ENCODE measurements around the gene IDNK.
"Not testable (repeated sequence)": the region's sequence is repeated elsewhere in the genome, so short reads cannot be mapped to it uniquely, and the experiment has no call there.

The IDNK gene

DNA sequence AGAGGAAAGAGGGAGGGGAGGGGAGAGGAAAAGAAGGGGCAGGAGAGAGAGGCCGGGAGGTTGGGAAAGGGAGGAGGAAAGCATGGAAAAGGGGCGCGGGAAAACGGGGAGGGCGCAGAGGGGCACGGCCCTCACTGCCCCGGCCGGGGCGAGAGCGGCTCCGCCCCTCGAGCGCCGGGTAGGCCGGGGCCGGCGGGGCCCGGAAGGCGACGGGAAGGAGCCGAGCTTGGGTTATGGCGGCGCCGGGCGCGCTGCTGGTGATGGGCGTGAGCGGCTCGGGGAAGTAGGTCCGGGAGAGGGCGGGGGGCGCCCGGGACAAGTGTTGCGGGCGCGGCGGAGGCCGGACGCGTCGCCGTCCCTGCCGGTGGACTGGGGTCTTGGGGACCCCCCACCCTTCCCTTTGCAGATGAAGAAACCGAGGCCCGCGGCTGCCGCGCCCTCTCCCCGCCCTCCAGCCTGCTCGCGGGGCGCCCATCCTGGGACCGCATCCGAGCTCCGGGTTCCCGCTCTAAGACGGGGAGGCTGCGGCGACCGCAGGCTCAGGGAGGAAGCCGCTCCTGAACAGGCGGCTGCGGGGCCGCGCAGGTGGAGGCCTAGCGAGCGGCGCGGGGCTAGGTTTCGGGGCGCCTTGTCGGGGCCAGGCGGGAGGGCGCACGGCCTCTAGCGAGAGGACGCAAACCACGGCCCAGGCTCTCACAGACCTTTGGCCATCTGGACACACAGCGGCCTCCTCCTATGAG lies at the start of gene IDNK:
Gene IDNK, plus strand, starts transcription at position 205 of the 740 bp plus-strand sequence. Its CDS starts 29 bp downstream, at position 234.
- H3K27ac ChIP-seq: peak within 1 kb of the TSS; percentile 59
- no peak for DNase-seq (ENCODE audit: low read depth, low spot score)

DNA sequence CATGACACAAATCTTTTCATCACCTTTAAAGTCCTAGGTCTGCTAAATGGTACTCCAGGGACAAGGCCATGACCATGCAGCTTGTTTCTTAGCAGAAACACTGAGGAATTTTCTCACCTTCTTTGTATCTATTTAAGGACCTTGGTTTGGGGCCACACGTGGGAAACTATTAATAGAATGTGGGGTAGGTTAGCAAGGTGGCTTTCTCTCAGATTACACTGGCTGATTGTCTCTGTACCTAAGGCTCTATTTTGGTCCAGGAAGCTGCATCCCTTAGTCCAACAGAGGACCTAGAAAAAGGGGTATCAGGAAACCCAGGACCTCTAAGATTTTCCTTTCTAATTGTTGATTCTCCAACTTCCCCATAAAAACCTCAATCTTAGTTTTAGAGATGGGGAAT lies 48.5 kb upstream of the IDNK start:
- H3K27ac ChIP-seq: no peak overlapping the region
- no peak for DNase-seq (ENCODE audit: low read depth, low spot score)

- no peak for DNase-seq (ENCODE audit: low read depth, low spot score)
These were observed 40.9 kb upstream of the IDNK start for GRCh38 chr9:83582029-83582428.

GRCh38 chr9:83583151-83584014 lies 39.6 kb upstream of the IDNK start:
- DNase-seq (ENCODE audit: low read depth, low spot score): no peak

More at GRCh38 chr9:83582029-83582428, 40.9 kb upstream of the IDNK start:
- no peak overlapping the region for H3K27ac ChIP-seq

DNA sequence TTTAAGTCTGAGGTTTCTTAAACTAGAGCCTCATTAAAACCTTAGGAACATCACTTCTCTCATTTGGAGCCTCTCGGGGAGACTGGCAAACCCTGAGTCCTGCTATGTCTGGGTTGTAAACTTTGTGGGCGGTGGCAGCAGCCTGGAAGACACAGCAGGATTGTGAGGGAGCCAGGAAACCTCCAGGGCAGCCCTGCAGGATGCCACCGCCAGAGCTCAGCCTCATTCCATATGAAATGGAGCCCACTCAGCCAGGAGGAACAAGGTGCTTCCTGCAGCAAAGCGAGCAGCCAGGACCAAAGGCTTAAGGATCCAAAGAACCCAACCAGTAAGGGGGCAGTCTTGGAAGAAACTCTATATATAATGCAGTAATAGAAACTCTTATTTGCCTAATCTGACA lies 37.9 kb upstream of the IDNK start:
- no peak overlapping the region for H3K27ac ChIP-seq
- no peak for DNase-seq (ENCODE audit: low read depth, low spot score)

More at GRCh38 chr9:83583151-83584014, 39.6 kb upstream of the IDNK start:
- no peak overlapping the region for H3K27ac ChIP-seq

DNA sequence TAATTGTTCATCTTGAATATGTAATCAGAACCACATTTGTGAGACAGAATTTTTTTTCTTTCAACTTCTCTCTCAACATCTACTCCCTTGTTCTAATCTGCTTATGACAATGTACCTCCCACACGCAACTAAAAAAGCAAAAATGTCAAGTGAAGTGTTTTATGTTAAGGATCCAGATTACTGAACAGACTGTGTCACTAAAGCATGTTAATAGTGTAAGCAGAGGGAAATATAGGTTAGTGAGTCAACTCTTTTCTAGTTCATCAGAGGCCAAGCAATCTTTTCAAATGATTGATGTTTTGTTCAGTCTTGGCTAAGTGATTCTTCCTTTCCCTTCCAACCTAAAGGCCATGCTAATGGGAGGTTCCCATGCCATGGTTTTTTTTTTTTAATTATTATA lies 34.7 kb upstream of the IDNK start:
- no peak overlapping the region for H3K27ac ChIP-seq

GRCh38 chr9:83596899-83597504 lies 25.9 kb upstream of the IDNK start:
- DNase-seq (ENCODE audit: low read depth, low spot score): no peak
- H3K27ac ChIP-seq: no peak overlapping the region

More for the DNA sequence above, 34.7 kb upstream of the IDNK start:
- no peak for DNase-seq (ENCODE audit: low read depth, low spot score)

- H3K27ac ChIP-seq: no peak overlapping the region
These were observed 24.5 kb upstream of the IDNK start for GRCh38 chr9:83598487-83598886.

DNA sequence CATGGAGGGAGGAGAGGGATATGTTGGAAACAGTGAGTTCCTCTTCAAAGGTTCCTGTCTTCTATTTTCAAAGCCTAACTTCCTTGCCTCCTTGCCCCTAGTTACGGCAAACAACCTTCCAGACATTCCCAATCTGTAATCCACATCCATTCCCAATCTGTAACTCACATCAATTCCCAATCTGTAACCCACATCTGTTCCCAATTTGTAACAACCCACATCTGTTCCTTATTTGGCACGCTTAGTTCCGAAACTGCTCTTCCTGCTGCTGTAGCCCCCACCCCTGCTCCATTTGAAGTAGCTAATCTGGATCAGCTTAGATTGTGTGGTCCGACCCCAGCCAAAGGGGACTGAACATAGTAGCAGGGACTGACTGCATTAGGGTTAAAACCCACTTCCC lies 23.9 kb upstream of the IDNK start:
- DNase-seq (ENCODE audit: low read depth, low spot score): no peak
- no peak overlapping the region for H3K27ac ChIP-seq

More at GRCh38 chr9:83598487-83598886, 24.5 kb upstream of the IDNK start:
- DNase-seq (ENCODE audit: low read depth, low spot score): no peak

DNA sequence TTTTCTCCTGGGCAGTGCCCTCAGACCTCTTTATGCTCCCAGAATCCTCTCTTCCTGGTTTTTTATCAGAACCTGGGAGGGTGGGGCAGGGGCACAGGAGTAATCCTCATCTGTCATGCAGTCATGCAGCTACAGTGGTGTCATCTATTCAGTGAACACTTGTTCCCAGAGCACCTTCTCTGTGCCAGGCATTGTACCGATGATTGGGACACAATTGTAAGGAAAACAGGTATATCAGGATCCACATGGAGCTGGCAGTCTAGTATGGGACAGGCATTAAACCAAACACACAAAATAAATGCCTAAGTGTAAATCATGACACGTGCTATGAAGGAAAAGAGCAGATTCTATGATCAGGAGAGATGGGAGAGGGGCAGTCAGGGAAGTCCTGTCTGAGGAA lies 21.5 kb upstream of the IDNK start:
- DNase-seq (ENCODE audit: low read depth, low spot score): no peak
- no peak overlapping the region for H3K27ac ChIP-seq

DNA sequence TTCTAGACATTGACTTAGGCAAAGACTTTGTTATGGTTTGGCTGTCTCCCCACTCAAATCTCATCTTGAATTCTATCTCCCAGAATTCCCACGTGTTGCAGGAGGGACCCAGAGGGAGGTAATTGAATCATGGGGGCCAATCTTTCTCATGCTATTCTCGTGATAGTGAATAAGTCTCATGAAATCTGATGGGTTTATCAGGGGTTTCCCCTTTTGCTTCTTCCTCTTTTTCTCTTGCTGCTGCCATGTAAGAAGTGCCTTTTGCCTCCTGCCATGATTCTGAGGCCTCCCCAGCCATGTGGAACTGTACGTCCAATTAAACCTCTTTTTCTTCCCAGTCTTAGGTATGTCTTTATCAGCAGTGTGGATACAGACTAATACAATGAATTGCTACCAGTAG lies 15.3 kb upstream of the IDNK start:
- not testable (repeated sequence) for H3K27ac ChIP-seq; DNase-seq (ENCODE audit: low read depth, low spot score)

DNA sequence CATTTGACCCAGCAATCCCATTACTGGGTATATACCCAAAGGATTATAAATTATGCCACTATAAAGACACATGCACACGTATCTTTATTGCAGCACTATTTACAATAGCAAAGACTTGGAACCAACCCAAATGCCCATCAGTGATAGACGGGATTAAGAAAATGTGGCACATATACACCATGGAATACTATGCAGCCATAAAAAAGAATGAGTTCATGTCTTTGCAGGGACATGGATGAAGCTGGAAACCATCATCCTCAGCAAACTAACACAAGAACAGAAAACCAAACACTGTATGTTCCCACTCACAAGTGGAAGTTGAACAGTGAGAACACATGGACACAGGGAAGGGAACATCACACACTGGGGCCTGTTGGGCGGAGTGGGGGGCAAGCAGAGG lies 9.6 kb upstream of the IDNK start:
- DNase-seq (ENCODE audit: low read depth, low spot score); H3K27ac ChIP-seq: not testable (repeated sequence)

- H3K27ac ChIP-seq: no peak overlapping the region
- no peak for DNase-seq (ENCODE audit: low read depth, low spot score)
These were observed 5.6 kb upstream of the IDNK start for GRCh38 chr9:83617299-83617698.

DNA sequence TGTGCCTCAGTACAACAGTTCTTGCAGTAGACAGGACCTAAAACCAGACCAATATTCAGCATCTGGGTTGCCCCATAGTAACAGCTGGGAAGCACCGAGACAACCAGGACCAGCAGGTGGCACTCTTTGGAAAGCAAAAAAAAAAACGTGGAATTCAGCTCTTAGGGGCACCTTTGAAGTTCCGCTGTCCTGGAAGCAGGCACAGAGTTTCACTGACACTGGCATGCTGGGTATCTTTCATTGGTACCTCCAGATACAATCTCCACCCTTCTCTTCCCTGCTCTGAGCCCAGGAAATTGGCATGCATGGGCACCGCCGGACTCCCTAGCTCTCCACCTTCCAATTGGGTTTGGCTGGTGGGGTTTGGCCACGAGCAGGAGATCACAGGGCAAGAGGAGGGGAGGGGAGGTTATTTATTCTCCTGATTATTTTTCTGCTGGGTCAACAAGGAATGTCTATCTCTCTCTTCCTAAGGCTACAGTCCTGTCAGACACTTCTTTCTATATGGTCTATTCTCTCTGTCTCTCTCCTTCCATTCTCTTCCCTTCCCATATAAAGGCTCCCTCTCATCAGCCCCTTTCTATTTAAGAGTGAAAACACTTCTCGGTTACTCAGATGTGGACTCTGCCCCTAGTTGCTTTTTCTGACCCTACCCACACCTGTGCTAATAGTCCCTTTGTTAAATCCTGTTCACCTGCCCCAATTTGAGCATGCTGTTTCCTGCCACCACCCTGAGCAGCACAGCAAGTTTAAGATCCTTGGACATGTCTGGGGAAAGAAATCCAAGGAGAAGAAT lies 1.9 kb upstream of the IDNK start:
- no peak overlapping the region for H3K27ac ChIP-seq
- peak; percentile 6 for DNase-seq (ENCODE audit: low read depth, low spot score)

- H3K27ac ChIP-seq: peak overlapping the region; percentile 59
- DNase-seq (ENCODE audit: low read depth, low spot score): no peak
These were observed 457 bp upstream of the IDNK start for GRCh38 chr9:83622433-83622938.

DNA sequence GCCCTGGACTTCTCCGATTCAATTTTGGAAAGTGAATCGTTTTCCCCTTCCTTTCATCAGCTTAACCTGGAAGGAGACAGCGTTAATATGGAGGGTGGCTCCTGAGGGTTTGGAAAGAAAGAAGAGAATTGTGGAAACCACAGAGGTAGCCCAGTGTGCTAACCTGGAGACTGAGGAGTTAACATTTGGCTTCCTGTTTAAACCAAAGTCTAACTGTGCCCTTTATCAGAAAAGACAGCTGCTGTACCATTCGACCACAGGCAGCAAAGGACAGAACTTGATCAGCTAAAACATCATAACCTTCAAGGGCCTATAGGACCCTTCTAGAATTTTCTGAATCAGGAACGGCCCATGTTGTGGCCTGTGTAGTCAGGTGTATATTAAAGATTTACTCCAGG lies 735 bp downstream of the IDNK start:
- H3K27ac ChIP-seq: peak overlapping the region; percentile 59
- no peak for DNase-seq (ENCODE audit: low read depth, low spot score)

GRCh38 chr9:83625178-83625577 lies 2.2 kb downstream of the IDNK start:
- no peak overlapping the region for H3K27ac ChIP-seq
- no peak for DNase-seq (ENCODE audit: low read depth, low spot score)

DNA sequence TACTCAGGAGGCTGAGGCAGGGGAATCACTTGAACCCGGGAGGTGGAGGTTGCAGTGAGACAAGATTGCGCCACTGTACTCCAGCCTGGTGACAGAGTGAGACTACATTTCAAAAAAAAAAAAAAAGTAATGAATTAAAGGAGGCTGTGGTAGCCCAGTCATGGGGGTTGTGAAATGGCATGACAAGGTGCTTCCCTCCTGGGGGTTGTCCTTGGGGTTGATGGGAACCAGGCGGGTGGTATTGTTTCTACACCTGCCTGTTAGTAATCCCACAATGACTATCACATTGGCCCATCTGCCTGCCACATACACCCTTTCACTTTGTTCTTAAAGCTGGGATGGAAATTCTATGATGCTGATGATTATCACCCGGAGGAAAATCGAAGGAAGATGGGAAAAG lies 5.6 kb downstream of the IDNK start:
- DNase-seq (ENCODE audit: low read depth, low spot score): no peak

GRCh38 chr9:83629433-83630104 lies 6.6 kb downstream of the IDNK start:
- DNase-seq (ENCODE audit: low read depth, low spot score): no peak
- H3K27ac ChIP-seq: no peak overlapping the region

More for the DNA sequence above, 5.6 kb downstream of the IDNK start:
- no peak overlapping the region for H3K27ac ChIP-seq

Data from epithelial cell of prostate (primary cell).